Measurements from ENCODE around the gene IARS2.
"Not testable (repeated sequence)": the region's sequence is repeated elsewhere in the genome, so short reads cannot be mapped to it uniquely, and the experiment has no call there.

IARS2 gene

GRCh38 chr1:220094016-220094911 is at the start of gene IARS2:
TSS of gene IARS2 (plus strand) at chr1:220094132. CDS start at chr1:220094217, 85 bp downstream.
- DNase-seq (ENCODE audit: low read depth) = peak; percentile 90

GRCh38 chr1:220044678-220045355 is 49.1 kb upstream of the IARS2 start:
- no peak for DNase-seq (ENCODE audit: low read depth)

GRCh38 chr1:220045356-220046051 is 48.4 kb upstream of the IARS2 start:
- peak; percentile 15 for DNase-seq (ENCODE audit: low read depth)

- DNase-seq (ENCODE audit: low read depth) = peak; percentile 99
These were observed 47.6 kb upstream of the IARS2 start, which contains the start of gene EPRS1 for GRCh38 chr1:220046052-220046930. TSS of gene EPRS1 (minus strand) at chr1:220046505. CDS start at chr1:220046388, 117 bp downstream.

- DNase-seq (ENCODE audit: low read depth) = no peak
These were observed 37.6 kb upstream of the IARS2 start for GRCh38 chr1:220056374-220056773.

GRCh38 chr1:220060876-220061275 is 33.1 kb upstream of the IARS2 start:
- no peak for DNase-seq (ENCODE audit: low read depth)

- no peak for DNase-seq (ENCODE audit: low read depth)
These were observed 31.3 kb upstream of the IARS2 start for GRCh38 chr1:220062629-220063028.

- DNase-seq (ENCODE audit: low read depth) = peak; percentile 90
These were observed 26.4 kb upstream of the IARS2 start for GRCh38 chr1:220067269-220068204.

GRCh38 chr1:220076861-220077762 is 16.8 kb upstream of the IARS2 start:
- DNase-seq (ENCODE audit: low read depth) = peak; percentile 30

GRCh38 chr1:220077887-220078286 is 16.0 kb upstream of the IARS2 start:
- no peak for DNase-seq (ENCODE audit: low read depth)

GRCh38 chr1:220084460-220084859 is 9.5 kb upstream of the IARS2 start:
- no peak for DNase-seq (ENCODE audit: low read depth)

GRCh38 chr1:220086261-220086686 is 7.7 kb upstream of the IARS2 start:
- DNase-seq (ENCODE audit: low read depth) = not testable (repeated sequence)

GRCh38 chr1:220089650-220090556 is 4.0 kb upstream of the IARS2 start, which contains the start of gene BPNT1:
TSS of gene BPNT1 (minus strand) at chr1:220089788. CDS start at chr1:220079846, 9,942 bp downstream.
- DNase-seq (ENCODE audit: low read depth) = peak; percentile 95

GRCh38 chr1:220092694-220093093 is 1.2 kb upstream of the IARS2 start:
- no peak for DNase-seq (ENCODE audit: low read depth)

- DNase-seq (ENCODE audit: low read depth) = no peak
These were observed 444 bp upstream of the IARS2 start for GRCh38 chr1:220093361-220094015.

- no peak for DNase-seq (ENCODE audit: low read depth)
These were observed 5.9 kb downstream of the IARS2 start for GRCh38 chr1:220099826-220100225.

- not testable (repeated sequence) for DNase-seq (ENCODE audit: low read depth)
These were observed 16.5 kb downstream of the IARS2 start for GRCh38 chr1:220110473-220110872.
